Measurements from ENCODE around the gene ABCA1.
A peak's percentile ranks its signal among the peaks of the same experiment; 100 is the strongest.

The ABCA1 gene

GRCh38 chr9:104747565-104748358 lies 180.2 kb downstream of the ABCA1 start, which contains the start of gene NIPSNAP3A:
TSS of gene NIPSNAP3A (plus strand) at chr9:104747683. CDS start at chr9:104747793, 110 bp downstream.
- DNase-seq: peak; percentile 84

GRCh38 chr9:104747245-104747564 lies 180.8 kb downstream of the ABCA1 start:
- no peak for DNase-seq

- no peak for DNase-seq
These were observed 181.2 kb downstream of the ABCA1 start for GRCh38 chr9:104746798-104747197.

GRCh38 chr9:104746285-104746684 lies 181.7 kb downstream of the ABCA1 start:
- DNase-seq: no peak

- DNase-seq: no peak
These were observed 182.1 kb downstream of the ABCA1 start for GRCh38 chr9:104745852-104746251.

GRCh38 chr9:104743376-104743985 lies 184.5 kb downstream of the ABCA1 start:
- no peak for DNase-seq

GRCh38 chr9:104740621-104741020 lies 187.3 kb downstream of the ABCA1 start:
- DNase-seq: no peak

GRCh38 chr9:104738452-104738851 lies 189.5 kb downstream of the ABCA1 start:
- DNase-seq: no peak

All from activated effector memory CD4-positive, alpha-beta T cell treated with Interleukin-2 at 50 U/mL for 16 hours (primary cell).